ENCODE results near the gene HAGHL. TPM values are rescaled to one million over a fixed set of nuclear protein-coding genes. Genes with fewer than 3 reads are reported as not detected.
A peak's percentile ranks its signal among the peaks of the same experiment; 100 is the strongest.

The HAGHL gene
- polyA plus RNA-seq, 1 experiment = 7.0 TPM

DNA sequence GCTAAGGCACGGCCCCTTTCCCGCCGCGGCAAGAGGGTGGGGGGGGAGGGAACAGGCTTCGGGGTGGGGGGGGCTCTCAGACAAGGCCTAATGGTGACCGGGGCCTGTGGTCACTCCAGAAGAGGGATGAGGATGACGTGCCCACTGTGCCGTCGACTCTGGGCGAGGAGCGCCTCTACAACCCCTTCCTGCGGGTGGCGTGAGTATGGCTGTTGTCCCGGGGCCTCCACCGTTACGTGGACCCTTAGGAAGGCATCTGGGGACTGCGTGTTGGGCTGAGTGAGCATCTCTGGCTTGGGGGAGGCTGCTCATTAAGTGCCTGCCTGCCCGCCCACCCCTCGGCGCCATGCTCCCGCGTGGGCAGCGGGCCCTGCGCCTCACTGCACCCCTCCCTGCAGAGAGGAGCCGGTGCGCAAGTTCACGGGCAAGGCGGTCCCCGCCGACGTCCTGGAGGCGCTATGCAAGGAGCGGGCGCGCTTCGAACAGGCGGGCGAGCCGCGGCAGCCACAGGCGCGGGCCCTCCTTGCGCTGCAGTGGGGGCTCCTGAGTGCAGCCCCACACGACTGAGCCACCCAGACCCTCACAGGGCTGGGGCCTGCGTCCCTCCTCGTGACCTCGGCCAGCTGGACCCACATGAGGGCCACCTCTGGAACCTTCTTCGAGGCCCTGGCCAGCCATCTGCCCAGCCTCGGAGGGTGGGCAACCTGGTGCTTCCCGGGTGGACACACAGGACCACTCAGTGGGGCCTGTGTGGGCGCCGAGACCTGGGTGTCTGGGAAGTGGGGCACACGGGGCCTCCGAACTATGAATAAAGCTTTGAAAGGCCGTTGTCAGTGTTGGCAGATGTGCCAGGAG lies 2.2 kb downstream of the HAGHL start:
- POLR2A ChIA-PET = interaction anchor here (1.0 kb wide), 1 partner anchor 14 kb away, joined by 3 read pairs; the partner anchor contains the start of gene METRN
- peak overlapping the region; percentile 66 for H3K4me3 ChIP-seq (ENCODE audit: low read depth, low read length)
- no peak for DNase-seq (ENCODE audit: low read depth)
- TF ChIP-seq, protein P1, sequence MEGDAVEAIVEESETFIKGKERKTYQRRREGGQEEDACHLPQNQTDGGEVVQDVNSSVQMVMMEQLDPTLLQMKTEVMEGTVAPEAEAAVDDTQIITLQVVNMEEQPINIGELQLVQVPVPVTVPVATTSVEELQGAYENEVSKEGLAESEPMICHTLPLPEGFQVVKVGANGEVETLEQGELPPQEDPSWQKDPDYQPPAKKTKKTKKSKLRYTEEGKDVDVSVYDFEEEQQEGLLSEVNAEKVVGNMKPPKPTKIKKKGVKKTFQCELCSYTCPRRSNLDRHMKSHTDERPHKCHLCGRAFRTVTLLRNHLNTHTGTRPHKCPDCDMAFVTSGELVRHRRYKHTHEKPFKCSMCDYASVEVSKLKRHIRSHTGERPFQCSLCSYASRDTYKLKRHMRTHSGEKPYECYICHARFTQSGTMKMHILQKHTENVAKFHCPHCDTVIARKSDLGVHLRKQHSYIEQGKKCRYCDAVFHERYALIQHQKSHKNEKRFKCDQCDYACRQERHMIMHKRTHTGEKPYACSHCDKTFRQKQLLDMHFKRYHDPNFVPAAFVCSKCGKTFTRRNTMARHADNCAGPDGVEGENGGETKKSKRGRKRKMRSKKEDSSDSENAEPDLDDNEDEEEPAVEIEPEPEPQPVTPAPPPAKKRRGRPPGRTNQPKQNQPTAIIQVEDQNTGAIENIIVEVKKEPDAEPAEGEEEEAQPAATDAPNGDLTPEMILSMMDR (IDR thresholded peaks at IDR 0.05; ENCODE audit: insufficient read depth, low read depth, low read length) = no peak
- no peaks in the 10 kb centered on the region for H3K27me3 ChIP-seq (ENCODE audit: control insufficient read depth, insufficient read depth, low read length)
- CTCF ChIA-PET = interaction anchor here (1.1 to 2.8 kb wide), 3 partner anchors 10 to 17 kb away, joined by 3 to 14 read pairs (median 3); partner anchors contain the start of gene CIAO3
- H3K36me3 ChIP-seq (ENCODE audit: control insufficient read depth, insufficient read depth, low read length) = peaks cover 15% of the 10 kb centered on the region

GRCh38 chr16:729768-730665 lies 3.1 kb downstream of the HAGHL start:
- POLR2A ChIA-PET = no interaction called here
- H3K36me3 ChIP-seq (ENCODE audit: control insufficient read depth, insufficient read depth, low read length) = peaks cover 18% of the 10 kb centered on the region
- TF ChIP-seq, protein P1 (IDR thresholded peaks at IDR 0.05; ENCODE audit: insufficient read depth, low read depth, low read length) = no peak
- no peak overlapping the region for H3K4me3 ChIP-seq (ENCODE audit: low read depth, low read length)
- CTCF ChIA-PET = interaction anchor here (1.1 to 2.8 kb wide), 5 partner anchors 9 to 18 kb away, joined by 3 to 14 read pairs (median 5); partner anchors contain the start of genes ANTKMT and CIAO3
- H3K27me3 ChIP-seq (ENCODE audit: control insufficient read depth, insufficient read depth, low read length) = no peaks in the 10 kb centered on the region
- no peak for DNase-seq (ENCODE audit: low read depth)

GRCh38 chr16:730666-731509 lies 4.0 kb downstream of the HAGHL start:
- no peak for DNase-seq (ENCODE audit: low read depth)
- H3K4me3 ChIP-seq (ENCODE audit: low read depth, low read length) = no peak overlapping the region
- peaks cover 20% of the 10 kb centered on the region for H3K36me3 ChIP-seq (ENCODE audit: control insufficient read depth, insufficient read depth, low read length)
- H3K27me3 ChIP-seq (ENCODE audit: control insufficient read depth, insufficient read depth, low read length) = no peaks in the 10 kb centered on the region
- ChIA-PET CTCF (interaction anchor here (1.0 to 1.4 kb wide), 4 partner anchors 10 to 19 kb away, joined by 3 to 7 read pairs (median 4); partner anchors contain the start of genes ANTKMT and CIAO3), POLR2A (no interaction called here)
- TF ChIP-seq, protein P1 (IDR thresholded peaks at IDR 0.05; ENCODE audit: insufficient read depth, low read depth, low read length) = no peak

- peaks cover 21% of the 10 kb centered on the region for H3K36me3 ChIP-seq (ENCODE audit: control insufficient read depth, insufficient read depth, low read length)
- TF ChIP-seq, protein P1 (IDR thresholded peaks at IDR 0.05; ENCODE audit: insufficient read depth, low read depth, low read length) = no peak
- CTCF ChIA-PET = interaction anchor here (1.0 to 1.3 kb wide), 3 partner anchors 9 to 20 kb away, joined by 3 to 4 read pairs (median 3); partner anchors contain the start of genes ANTKMT and CIAO3
- POLR2A ChIA-PET = no interaction called here
- no peak overlapping the region for H3K4me3 ChIP-seq (ENCODE audit: low read depth, low read length)
- no peaks in the 10 kb centered on the region for H3K27me3 ChIP-seq (ENCODE audit: control insufficient read depth, insufficient read depth, low read length)
- DNase-seq (ENCODE audit: low read depth) = no peak
These were observed 5.4 kb downstream of the HAGHL start for GRCh38 chr16:732332-732731.

Measured in BJ (cell line).